GM12878 (cell line): ENCODE measurements around the gene ITM2C. TPM values are rescaled to one million over a fixed set of nuclear protein-coding genes. Genes with fewer than 3 reads are reported as not detected.

ENCODE experiments used
- CBX3 ChIP-seq: fragments of 200-600 bp; sonication (generic); IDR thresholded peaks from 2 replicates; pipeline ENCODE4 v1.6.1; 2016; ENCODE audit warnings: low read depth, borderline replicate concordance
- CTCF ChIP-seq, 3 experiments: IDR thresholded peaks in 2 of 3; conservative IDR thresholded peaks in 1 of 3; 2 replicates each; pipeline ENCODE4 v1.5.1; 2011; ENCODE audit warnings: low read depth in 3 of 3, low read length in 3 of 3, mild to moderate bottlenecking in 3 of 3, control low read depth in 2 of 3, moderate library complexity in 2 of 3, inconsistent platforms in 1 of 3, mixed read lengths in 1 of 3; ENCODE audit not compliant: control insufficient read depth in 2 of 3, insufficient read depth in 1 of 3; ENCODE audit errors: extremely low read depth in 1 of 3
- E2F8 ChIP-seq: fragments of 450-650 bp; IDR thresholded peaks from 2 replicates; pipeline ENCODE4 v1.6.1; 2018; ENCODE audit warnings: mild to moderate bottlenecking, low read depth, moderate library complexity; ENCODE audit not compliant: partially characterized antibody
- FOXK2 ChIP-seq: fragments of 450-650 bp; IDR thresholded peaks from 2 replicates; pipeline ENCODE4 v1.6.1; 2017; ENCODE audit warnings: mild to moderate bottlenecking, moderate library complexity
- NFIC ChIP-seq: IDR thresholded peaks from 2 replicates; pipeline ENCODE4 v1.6.1; 2012; ENCODE audit warnings: low read depth, mild to moderate bottlenecking, inconsistent platforms, low read length, moderate library complexity
- NR2F1 ChIP-seq: fragments of 450-650 bp; conservative IDR thresholded peaks from 2 replicates; pipeline ENCODE4 v1.6.1; 2017; ENCODE audit warnings: mild to moderate bottlenecking
- PAX5 ChIP-seq: IDR thresholded peaks from 2 replicates; pipeline ENCODE4 v1.6.1; 2011; ENCODE audit warnings: low read depth, low read length, borderline replicate concordance
- POLR2A ChIP-seq: IDR thresholded peaks from 2 replicates; pipeline ENCODE4 v1.6.1; 2011; ENCODE audit warnings: low read depth, mild to moderate bottlenecking, low read length
- RCOR1 ChIP-seq: conservative IDR thresholded peaks from 2 replicates; pipeline ENCODE4 v1.6.1; 2012; ENCODE audit warnings: low read depth, low read length, improper control_type of control experiment
- SPI1 ChIP-seq: IDR thresholded peaks from 2 replicates; pipeline ENCODE4 v1.6.1; 2011; ENCODE audit warnings: low read depth, mild to moderate bottlenecking, low read length, moderate library complexity, borderline replicate concordance; ENCODE audit not compliant: insufficient read depth
- STAT3 ChIP-seq: IDR thresholded peaks from 2 replicates; pipeline ENCODE4 v1.6.1; 2011; ENCODE audit warnings: low read depth, low read length, improper control_type of control experiment
- TCF12 ChIP-seq: IDR thresholded peaks from 2 replicates; pipeline ENCODE4 v1.6.1; 2011; ENCODE audit warnings: low read depth, mild to moderate bottlenecking, low read length
- polyA plus RNA-seq, 11 experiments: library from polyadenylated mRNA; depleted of rRNA in 4 of 11; unstranded in 6 of 11; stranded (reverse) in 5 of 11; fragments of >200 nt; fragmentation: Nextera tagmentation in 4 of 11; fragmentation: Illumina TruSeq in 1 of 11; extraction: Ambion mirVana in 4 of 11; extraction: Trizol in 1 of 11; gene quantifications; 1 replicate in 1 of 11; 2 replicates in 10 of 11; pipeline versions ENCODE4 v1.2.1 to v1.2.3, GENCODE V29; 2011 to 2016; ENCODE audit warnings: inconsistent platforms in 2 of 11, missing spikeins in 2 of 11, low read depth in 1 of 11
- total RNA-seq, 4 experiments: library from RNA; depleted of rRNA in 3 of 4; stranded (reverse); fragments of >200 nt in 3 of 4; fragmentation: Illumina TruSeq in 1 of 4; extraction: Trizol in 1 of 4; gene quantifications; 2 replicates each; pipeline versions ENCODE4 v1.2.1 to v1.2.3, GENCODE V29; 2013 to 2021

Gene ITM2C
- total and polyA plus RNA-seq, 10 of the 15 experiments (the other 5 are each of a cell fraction or from before 2014, with no cell fraction given) = 5.4 to 195 (median 149) TPM

GRCh38 chr2:230924092-230924469, 59.3 kb downstream of the ITM2C start (continued):
- TF ChIP-seq PAX5 (no peak), CTCF (IDR thresholded peaks at IDR 0.05 in 2 of 3, conservative IDR thresholded peaks at IDR 0.05 in 1 of 3; ENCODE audit: control insufficient read depth in 2 of 3, extremely low read depth in 1 of 3, insufficient read depth in 1 of 3, low read depth in 3 of 3, low read length in 3 of 3) (no peak), RCOR1 (0 out of 2 replicates have a peak, but pooled peaks have one; percentile 51), CBX3 (no peak), FOXK2 (no peak), E2F8 (no peak), POLR2A (peak; percentile 64; the same call in 1 of the 2 replicates), NR2F1 (no peak), NFIC (no peak), SPI1 (no peak), TCF12 (no peak), STAT3 (0 out of 2 replicates have a peak, but pooled peaks have one; percentile 19)
